ENCODE results near the gene HDAC11. TPM values are rescaled to one million over a fixed set of nuclear protein-coding genes. Genes with fewer than 3 reads are reported as not detected.

HDAC11 gene
- total RNA-seq, 2 experiments from 2014 or later, result 1.8 to 2.0 TPM

DNA sequence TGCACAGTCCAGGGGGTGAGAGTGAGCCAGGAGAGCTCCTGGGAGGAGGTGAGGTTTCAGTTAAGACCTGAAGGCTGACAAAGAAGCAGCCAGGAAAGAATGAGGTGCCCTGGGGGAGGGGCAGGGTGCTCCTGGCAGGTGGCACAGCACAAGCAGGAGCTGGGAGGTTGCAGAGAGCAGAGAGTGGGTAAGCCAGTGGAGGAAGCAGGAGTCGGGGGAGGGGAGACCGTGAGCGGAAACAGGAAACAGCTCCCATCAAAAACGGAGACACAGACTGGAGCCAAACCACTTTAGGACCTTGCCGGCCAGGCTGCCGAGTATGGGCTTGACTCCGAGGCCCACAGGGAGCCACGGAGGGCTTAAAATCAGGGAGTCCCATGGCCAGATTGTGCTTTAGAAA, 56.7 kb downstream of the HDAC11 start:
- no peak overlapping the region for H3K27ac Mint-ChIP-seq
- no peak for ATAC-seq
- intact Hi-C loops (cut with micrococcal nuclease), result no loop called here
- no peak overlapping the region for H3K4me3 Mint-ChIP-seq
- H3K9me3 Mint-ChIP-seq, result peaks cover 7% of the 10 kb centered on the region
- H3K27me3 Mint-ChIP-seq, result peaks cover 3% of the 10 kb centered on the region
- peaks cover 11% of the 10 kb centered on the region for H3K4me1 Mint-ChIP-seq (ENCODE audit: low read depth)
- TF ChIP-seq, protein P1, sequence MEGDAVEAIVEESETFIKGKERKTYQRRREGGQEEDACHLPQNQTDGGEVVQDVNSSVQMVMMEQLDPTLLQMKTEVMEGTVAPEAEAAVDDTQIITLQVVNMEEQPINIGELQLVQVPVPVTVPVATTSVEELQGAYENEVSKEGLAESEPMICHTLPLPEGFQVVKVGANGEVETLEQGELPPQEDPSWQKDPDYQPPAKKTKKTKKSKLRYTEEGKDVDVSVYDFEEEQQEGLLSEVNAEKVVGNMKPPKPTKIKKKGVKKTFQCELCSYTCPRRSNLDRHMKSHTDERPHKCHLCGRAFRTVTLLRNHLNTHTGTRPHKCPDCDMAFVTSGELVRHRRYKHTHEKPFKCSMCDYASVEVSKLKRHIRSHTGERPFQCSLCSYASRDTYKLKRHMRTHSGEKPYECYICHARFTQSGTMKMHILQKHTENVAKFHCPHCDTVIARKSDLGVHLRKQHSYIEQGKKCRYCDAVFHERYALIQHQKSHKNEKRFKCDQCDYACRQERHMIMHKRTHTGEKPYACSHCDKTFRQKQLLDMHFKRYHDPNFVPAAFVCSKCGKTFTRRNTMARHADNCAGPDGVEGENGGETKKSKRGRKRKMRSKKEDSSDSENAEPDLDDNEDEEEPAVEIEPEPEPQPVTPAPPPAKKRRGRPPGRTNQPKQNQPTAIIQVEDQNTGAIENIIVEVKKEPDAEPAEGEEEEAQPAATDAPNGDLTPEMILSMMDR (IDR thresholded peaks at IDR 0.05), result no peak
- DNase-seq, result no peak
- H3K36me3 Mint-ChIP-seq (ENCODE audit: low read depth), result no peaks in the 10 kb centered on the region
- CTCF ChIA-PET, result interaction anchor here (0.7 to 1.5 kb wide), 5 partner anchors 27 to 111 kb away, joined by 3 to 7 read pairs (median 3); no protein-coding TSS in a partner anchor
- POLR2A ChIA-PET, result no interaction called here

DNA sequence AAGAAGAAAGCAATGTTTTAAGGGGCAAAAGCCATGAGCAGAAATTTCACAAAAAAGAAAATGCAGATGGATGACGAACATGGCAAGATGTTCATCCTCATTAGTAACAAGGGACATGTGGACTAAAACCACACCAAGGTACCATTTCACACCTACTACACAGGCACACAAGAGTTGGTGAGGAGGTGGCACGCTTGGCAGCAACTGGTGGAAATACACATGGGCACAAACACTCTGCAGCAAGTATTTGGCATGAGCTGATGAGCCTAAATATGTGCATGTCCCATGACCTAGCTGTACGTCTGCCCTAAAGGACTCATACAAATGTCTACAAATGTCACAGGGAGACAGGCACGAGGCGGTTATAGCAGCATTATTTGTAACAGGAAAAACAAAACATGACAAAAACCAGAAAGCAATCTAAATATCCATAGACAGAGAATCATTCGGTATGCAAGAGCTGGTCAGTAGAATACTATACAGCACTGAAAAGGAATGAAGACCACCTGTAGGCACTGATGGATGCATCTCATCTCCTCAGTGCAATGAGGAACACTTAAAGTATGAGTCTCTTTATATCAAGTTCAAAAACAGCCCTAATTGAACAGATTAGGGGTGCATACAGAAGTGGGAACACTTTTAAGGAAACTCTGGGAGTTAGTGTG, 57.3 kb downstream of the HDAC11 start:
- TF ChIP-seq, protein P1 (IDR thresholded peaks at IDR 0.05), result no peak
- intact Hi-C loops (cut with micrococcal nuclease), result no loop called here
- H3K4me3 Mint-ChIP-seq, result no peak overlapping the region
- H3K36me3 Mint-ChIP-seq (ENCODE audit: low read depth), result peaks cover 4% of the 10 kb centered on the region
- H3K9me3 Mint-ChIP-seq, result peaks cover 11% of the 10 kb centered on the region
- CTCF ChIA-PET, result interaction anchor here (0.7 to 1.1 kb wide), 3 partner anchors 26 to 63 kb away, joined by 3 read pairs; no protein-coding TSS in a partner anchor
- no peak for ATAC-seq
- peaks cover 11% of the 10 kb centered on the region for H3K4me1 Mint-ChIP-seq (ENCODE audit: low read depth)
- H3K27me3 Mint-ChIP-seq, result peaks cover 3% of the 10 kb centered on the region
- H3K27ac Mint-ChIP-seq, result no peak overlapping the region
- POLR2A ChIA-PET, result interaction anchor here (1.6 kb wide), 1 partner anchor 10 kb away, joined by 5 read pairs; no protein-coding TSS in a partner anchor
- no peak for DNase-seq

DNA sequence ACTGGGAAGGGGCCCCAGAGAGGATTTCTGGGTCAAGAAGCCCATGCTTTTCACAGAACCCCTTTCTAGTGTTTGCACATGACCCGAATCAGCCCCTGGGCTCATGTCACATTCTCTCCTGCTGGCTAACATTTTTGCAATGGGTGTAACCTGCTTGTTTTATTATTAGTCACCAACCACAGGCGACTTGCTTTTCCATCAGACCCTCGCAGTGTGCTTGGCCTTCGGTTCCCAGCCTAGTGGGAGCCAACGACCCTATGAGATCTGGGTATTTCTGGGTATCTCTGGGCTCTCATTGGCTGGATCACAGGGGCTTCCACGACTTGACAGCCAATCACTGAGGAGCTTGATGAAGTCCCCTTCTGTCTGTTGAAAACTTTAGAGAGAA, 57.8 kb downstream of the HDAC11 start:
- Mint-ChIP-seq H3K36me3 (ENCODE audit: low read depth) (peaks cover 6% of the 10 kb centered on the region), H3K27me3 (peaks cover 3% of the 10 kb centered on the region), H3K4me1 (ENCODE audit: low read depth) (peaks cover 11% of the 10 kb centered on the region), H3K27ac (no peak overlapping the region), H3K4me3 (no peak overlapping the region), H3K9me3 (peaks cover 13% of the 10 kb centered on the region)
- ATAC-seq, result no peak
- TF ChIP-seq, protein P1 (IDR thresholded peaks at IDR 0.05), result no peak
- ChIA-PET POLR2A (interaction anchor here (1.6 kb wide), 1 partner anchor 10 kb away, joined by 5 read pairs; no protein-coding TSS in a partner anchor), CTCF (no interaction called here)
- intact Hi-C loops (cut with micrococcal nuclease), result no loop called here
- DNase-seq, result no peak

DNA sequence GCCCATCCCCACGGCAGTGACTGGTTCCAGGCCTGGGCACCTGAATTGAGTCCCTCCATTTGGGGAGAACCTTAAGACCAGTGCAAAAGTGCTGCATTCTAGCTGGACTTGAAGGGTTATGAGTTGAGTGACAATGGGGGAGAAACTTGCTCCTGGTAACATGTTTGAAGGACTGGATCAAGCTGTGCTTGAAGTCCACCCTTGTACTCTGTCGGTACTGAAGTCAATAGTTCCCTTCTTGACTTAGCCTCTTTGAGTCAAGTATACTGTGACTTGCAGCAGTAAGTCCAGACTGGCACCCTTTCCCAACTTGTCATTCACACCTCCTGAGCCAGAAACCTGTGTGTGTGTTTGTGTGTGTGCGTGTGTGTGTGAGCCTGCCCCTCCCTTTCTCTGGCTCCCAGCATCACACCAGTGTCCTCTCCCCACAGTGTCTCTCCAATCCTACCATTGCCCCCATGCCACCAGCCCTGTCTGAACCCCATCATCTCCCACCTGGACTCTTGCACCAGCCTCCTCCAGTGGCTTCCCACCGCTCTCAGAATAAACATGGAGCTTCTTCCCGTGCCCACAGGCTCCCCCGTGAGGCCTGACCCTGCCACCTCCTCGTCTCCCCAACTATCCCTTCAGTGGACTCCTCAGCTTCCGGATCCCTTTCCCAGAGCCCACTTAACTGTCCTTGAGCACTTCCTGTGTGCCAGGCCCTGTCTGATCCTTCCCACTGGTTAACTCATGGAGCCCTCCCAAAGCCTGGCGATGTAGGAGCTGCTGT, 58.6 kb downstream of the HDAC11 start:
- TF ChIP-seq, protein P1 (IDR thresholded peaks at IDR 0.05), result no peak
- POLR2A ChIA-PET, result interaction anchor here (1.6 kb wide), 1 partner anchor 9 kb away, joined by 5 read pairs; no protein-coding TSS in a partner anchor
- CTCF ChIA-PET, result no interaction called here
- intact Hi-C loops (cut with micrococcal nuclease), result no loop called here
- Mint-ChIP-seq H3K36me3 (ENCODE audit: low read depth) (peaks cover 6% of the 10 kb centered on the region), H3K27ac (no peak overlapping the region), H3K4me3 (no peak overlapping the region), H3K27me3 (peaks cover 4% of the 10 kb centered on the region), H3K4me1 (ENCODE audit: low read depth) (peaks cover 13% of the 10 kb centered on the region), H3K9me3 (peaks cover 13% of the 10 kb centered on the region)
- DNase-seq (no peak), ATAC-seq (no peak)

DNA sequence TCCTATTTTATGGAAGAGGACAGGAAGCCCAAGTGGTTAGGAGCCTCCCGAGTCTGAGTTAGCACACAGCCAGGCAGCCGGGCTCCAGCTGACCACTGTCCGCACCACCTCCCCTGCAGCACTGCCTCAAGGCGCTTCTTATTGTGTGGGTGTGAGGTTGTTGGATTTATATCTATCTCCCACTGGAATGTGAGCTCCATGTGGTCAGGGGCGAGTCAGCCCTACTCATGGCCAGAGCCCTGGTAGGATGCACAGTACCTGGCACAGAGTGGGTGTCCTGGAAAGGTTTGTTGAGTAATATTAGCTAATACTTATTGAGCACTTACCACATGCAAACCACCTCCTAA, 59.2 kb downstream of the HDAC11 start:
- intact Hi-C loops (cut with micrococcal nuclease), result no loop called here
- Mint-ChIP-seq H3K9me3 (peaks cover 13% of the 10 kb centered on the region), H3K27me3 (peaks cover 4% of the 10 kb centered on the region), H3K4me1 (ENCODE audit: low read depth) (peaks cover 18% of the 10 kb centered on the region), H3K4me3 (no peak overlapping the region), H3K36me3 (ENCODE audit: low read depth) (peaks cover 6% of the 10 kb centered on the region), H3K27ac (no peak overlapping the region)
- POLR2A ChIA-PET, result no interaction called here
- no peak for DNase-seq
- TF ChIP-seq, protein P1 (IDR thresholded peaks at IDR 0.05), result no peak
- CTCF ChIA-PET, result no interaction called here
- no peak for ATAC-seq

Data from activated CD8-positive, alpha-beta T cell treated with anti-CD3 and anti-CD28 coated beads for 36 hours (primary cell).